D341Med (cell line): ENCODE measurements around the gene TDRD10.
A peak's percentile ranks its signal among the peaks of the same experiment; 100 is the strongest.
"Not testable (repeated sequence)": the region's sequence is repeated elsewhere in the genome, so short reads cannot be mapped to it uniquely, and the experiment has no call there.

Experiments
- DNase-seq: peaks from one replicate; pipeline ENCODE4 v3.0.0; 2012; ENCODE audit warnings: low spot score

The TDRD10 gene

DNA sequence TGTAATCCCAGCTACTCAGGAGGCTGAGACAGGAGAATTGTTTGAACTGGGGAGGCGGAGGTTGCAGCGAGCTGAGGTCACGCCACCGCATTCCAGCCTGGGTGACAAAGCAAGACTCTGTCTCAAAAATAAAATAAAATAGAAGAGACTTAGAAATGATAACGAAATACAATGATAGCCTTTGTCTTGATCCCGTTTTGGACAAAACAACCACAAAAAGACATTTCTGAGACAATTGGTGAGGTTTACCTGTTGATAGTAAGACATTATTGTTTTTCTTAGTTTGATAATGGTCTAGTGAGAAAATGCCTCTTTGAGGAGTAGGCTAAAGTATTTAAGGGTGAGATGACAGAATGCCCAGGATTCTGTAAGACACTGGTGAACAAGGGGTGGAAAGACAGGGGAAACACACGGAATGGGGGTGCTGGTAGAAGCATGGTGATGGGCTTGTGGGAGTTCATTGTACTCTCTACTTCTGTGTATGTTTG, 12.1 kb downstream of the TDRD10 start:
- no peak for DNase-seq

DNA sequence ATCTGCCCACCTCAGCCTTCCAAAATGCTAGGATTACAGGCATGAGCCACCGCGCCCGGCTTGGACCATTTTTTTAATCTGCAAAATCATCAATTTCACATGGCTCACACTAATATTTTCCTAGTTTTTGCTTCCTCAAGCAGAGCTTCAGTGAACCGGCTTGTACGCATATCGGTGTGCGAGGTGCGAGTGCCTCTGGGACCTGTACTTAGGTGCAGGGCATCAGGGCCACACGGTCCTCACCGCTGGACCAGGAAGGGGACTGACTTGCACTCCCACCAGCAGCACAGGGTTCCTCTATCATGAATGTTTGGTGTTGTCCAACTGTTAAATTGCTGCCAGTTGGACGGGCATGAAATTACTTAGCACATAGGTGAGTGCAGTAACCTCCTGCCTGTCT, 15.6 kb downstream of the TDRD10 start:
- no peak for DNase-seq

DNA sequence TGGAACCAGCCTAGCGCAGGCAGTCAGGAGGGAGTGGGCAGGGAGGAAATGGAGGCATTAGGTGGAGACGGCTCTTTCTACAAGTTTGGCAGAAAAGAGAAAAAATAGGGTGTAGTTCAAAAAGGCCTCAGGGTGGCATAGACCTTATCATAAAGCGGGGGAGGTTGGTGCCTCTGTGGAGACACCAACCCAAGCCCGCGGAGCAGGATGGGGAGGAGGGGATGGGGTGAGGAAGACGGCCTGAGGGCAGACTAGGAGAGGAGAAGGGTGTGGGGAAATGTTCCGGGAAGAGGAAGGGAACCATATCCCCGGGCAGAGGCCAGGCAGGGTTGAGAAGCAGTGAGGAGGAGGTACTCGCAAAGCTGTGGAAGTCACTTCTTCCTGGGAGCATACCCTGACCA, 17.6 kb downstream of the TDRD10 start:
- no peak for DNase-seq

DNA sequence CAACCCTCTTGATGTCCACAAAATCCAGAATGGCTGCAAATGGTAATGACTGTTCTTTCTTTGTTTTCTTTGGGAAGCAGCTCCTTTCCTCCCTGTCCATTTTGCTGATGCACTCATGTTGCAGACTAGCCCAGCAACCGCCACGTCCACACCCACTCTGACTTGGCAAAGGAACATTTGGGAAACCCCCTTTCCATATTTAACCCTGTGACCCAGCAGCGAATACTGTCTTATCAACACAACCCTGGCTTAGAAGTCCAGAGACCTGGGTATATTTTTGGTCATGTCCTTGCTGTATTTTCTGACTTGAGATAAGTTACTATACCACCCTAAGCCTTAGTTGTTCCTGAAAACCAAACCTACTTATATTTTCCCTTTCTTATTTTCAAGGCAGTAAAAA, 18.3 kb downstream of the TDRD10 start:
- no peak for DNase-seq

DNA sequence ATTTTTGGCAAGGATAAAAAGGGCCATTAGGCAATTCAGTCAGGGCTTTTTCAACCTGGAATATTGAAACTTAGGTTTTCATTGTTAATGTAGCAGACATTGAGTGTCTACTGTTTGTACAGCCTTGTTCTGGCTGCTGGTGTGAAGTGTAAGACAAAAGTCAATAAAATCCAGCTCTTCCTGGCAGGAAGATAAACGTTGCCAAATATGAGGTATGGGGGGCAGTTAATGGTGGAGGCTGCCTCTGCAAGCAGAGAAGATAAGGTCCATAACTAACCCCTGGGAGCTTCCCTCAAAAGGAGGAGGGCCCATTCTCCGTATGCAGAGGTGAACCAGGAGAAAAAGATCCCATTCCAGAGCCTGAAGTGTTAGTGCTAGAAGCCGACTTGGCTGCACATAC, 19.7 kb downstream of the TDRD10 start:
- no peak for DNase-seq

DNA sequence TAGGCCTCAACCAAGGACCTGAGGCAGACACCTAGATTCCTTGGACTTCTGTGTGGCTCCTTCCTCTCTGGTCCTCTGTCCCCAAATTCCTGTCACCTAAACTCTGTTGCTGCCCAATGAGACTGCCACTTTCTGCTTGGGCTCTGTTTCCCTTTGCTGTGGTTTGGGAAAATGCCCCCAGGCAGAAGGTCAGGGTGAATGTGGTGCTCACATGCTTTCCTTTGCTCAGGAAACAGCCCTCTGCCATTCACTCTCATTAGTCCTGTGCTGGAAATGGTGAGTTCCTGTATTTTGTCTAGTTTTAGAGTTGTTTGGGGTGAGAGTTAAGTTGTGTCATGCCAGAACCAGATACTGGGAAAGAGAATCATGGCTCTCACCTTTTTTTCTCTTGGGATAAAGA, 22.9 kb downstream of the TDRD10 start:
- DNase-seq: no peak

DNA sequence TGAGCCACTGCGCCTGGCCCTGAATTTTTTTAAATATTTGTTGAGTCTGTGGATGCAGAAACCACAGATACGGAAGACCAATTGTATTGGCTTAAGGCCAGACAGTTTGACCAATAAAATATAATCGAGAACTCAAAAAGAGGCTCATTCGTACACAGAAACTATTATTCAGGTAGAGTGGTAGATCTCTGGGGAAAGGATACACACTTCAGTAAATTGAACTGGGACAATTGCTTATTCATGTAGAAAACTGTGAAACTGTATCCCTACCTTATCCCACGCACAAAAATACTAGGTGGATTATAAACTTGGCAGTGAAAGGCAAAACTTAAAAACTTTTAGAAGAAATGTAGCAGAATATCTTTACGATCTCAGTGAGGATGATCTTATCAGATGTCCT, 25.2 kb downstream of the TDRD10 start:
- no peak for DNase-seq

DNA sequence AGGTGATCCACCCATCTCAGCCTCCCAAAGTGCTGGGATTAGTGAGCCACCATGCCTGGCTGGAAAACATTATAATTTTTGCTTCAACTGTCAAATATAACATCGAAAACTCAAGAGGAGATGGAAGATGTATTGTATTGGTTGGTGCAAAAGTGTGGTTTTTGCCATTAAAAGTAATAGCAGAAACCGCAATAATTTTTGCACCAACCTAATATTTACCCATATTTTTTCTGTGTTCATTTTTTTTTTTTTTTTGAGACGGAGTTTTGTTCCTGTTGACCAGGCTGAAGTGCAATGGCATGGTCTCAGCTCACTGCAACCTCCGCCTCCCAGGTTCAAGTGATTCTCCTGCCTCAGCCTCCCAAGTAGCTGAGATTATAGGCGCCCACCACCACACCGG, 27.3 kb downstream of the TDRD10 start:
- DNase-seq: no peak

DNA sequence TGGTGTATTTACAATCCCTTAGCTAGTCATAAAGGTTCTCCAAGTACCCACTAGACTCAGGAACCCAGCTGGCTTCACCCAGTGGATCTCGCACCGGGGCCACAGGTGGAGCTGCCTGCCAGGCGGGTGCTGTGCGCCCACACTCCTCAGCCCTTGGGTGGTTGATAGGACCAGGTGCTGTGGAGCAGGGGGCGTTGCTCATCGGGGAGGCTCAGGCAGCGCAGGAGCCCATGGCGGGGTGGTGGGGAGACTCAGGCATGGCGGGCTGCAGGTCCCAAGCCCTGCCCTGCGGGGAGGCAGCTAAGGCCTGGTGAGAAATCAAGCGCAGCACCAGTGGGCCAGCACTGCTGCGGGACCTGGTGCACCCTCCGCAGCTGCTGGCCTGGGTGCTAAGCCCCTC, 29.9 kb downstream of the TDRD10 start:
- not testable (repeated sequence) for DNase-seq

DNA sequence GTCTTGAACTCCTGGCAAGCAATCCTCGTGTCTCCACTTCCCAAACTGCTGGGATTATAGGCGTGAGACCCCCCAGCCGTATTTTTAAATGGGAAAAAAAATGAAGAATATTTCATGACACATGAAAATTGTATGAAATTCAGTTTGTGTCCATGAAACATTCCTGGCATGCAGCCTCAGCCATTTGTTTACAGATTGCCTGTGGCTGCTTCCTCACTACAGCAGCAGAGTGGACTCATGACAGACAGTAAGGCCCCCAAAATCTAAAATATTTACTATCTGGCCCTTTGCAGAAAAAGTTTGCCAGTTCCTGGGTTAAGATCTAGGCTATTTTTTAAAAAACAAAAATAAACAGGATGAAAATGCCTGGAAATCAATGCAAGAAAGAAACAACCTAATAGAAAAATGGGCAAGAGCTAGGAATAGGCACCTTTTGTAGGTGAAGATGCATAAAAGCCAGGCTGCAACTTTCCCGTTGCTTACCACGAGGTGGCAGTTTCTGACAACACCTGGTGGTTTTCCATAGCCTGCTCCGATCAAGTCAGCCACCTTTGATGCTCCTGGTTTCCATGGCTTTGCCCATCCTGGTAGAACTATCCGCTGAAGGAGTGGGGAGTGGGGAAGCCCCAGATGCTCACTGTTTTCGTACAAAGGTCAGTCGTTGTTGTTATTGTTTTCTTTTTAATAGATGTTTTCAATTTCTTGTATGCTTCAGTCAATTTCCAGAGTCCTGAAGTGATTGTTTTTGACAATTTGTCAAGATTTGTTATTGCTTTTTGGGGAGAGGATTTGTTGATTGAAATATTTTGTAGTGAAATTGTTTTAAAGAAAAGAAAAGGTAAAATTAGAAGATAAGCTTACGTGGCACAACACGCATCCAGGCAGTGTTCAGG, 32.2 kb downstream of the TDRD10 start:
- DNase-seq: peak; percentile 84

DNA sequence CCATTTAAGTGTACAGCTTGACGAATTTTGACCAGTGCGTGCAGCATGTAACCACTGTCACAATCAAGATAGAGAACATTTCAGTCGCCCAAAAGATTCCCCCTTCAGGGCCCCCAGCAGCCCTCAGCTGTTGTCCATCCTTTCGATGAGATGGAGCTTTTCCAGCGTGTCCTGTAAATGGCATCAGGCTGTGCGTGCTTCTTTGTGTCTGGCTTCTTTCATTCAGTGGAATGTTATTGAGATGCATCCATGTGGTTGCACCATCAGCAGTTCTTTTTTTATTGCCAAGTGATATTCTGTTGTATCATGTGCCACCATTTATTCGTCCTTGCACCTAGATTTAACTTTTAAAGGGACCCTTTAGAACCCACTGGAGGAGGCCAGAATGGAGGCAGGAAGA, 34.6 kb downstream of the TDRD10 start:
- no peak for DNase-seq

DNA sequence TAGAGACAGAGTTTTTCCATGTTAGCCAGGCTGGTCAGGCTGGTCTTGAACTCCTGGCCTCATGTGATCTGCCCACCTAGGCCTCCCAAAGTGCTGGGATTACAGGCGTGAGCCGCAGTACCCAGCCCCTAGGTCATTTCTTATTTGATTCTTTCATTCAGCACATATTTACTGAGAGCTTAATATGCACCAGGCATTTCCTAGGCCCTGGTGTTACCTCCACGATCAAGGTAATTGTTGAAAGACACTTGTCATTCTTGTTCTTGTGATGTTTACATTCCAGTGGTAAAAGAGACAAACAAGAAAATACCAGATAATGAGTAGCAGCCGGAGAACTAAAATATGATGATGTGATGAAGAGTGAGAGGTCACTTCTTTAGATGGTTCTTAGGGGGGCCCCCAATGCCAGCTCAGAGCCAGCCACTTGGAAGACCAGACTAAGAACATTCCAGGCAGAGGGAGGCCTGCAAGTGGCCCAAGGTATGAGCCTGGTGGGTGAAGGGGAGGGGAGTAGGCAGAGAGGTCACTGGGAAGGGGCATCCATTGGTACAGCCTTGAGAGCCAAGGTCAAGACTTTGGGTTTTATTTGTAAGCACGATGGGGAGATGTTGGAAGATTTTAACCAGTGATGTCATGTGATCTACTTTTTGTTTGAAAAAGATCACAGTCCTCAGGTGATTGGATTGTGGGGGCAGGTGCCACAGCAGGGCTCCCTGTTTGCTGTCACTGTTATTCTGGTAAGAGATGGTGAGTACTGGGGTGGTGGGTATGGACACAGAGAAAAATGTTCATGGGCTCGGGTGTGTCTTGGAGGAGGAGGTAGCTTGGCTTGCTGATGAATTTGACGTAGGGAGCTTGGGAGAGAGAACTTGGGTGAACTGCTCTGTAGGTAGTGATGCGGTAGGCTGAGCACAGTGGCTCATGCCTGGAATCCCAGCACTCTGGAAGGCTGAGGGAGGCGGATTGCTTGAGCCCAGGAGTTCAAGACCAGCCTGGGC, 37.8 kb downstream of the TDRD10 start:
- DNase-seq: no peak

DNA sequence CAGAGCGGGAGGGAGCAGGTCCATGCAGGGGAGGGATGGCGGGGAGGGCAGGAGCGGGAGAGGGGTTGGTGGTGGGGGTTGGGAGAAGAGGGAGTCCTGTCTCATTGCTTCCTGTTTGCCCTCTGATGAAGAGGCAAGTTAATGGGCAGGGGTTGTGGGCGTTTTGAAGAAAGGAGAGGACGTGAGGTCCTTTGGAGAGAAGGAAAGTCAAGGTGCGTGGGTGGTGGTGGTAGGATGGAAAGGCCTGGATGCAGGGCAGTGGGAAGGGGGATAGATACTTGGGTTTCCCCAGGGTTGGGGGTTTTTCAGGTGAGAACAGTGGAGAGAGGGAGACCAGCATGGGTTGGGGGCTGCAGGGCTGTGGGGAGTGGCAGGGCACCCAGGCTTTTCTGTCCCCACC, 39.2 kb downstream of the TDRD10 start:
- no peak for DNase-seq

DNA sequence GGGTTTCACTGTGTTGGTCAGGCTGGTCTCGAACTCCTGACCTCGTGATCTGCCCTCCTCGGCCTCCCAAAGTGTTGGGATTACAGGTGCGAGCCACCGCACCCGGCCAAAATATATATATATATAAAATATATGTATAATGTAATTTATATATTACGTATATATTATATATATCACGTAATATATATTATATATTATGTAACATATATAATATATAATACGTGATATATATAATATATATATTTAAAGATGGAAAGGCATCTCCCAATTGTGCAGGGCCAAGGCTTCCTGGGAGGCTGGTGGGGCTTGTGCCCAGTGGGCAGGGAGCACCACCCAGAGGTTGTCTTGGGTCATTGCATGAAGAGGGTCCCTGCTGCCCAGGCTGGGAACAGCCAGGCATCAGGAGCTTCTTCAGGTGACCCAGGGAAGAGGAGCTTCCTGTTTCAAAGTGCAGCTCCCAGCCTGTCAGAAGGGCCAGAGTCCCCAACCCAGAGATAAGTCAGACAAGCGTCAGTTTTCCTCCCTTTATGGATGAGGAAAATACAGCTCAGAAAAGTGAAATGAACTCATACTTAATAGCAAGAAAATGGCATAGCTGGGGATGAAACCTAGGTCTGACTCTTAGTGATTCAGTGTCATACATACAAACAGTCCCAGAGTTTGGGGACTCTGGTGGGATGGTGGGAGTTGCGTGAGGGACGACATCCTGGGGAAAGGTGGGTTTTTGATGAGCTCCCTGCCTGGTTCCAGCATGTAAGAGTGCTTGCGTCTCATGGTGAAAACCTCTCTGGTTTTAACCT, 44.4 kb downstream of the TDRD10 start:
- DNase-seq: peak; percentile 92

DNA sequence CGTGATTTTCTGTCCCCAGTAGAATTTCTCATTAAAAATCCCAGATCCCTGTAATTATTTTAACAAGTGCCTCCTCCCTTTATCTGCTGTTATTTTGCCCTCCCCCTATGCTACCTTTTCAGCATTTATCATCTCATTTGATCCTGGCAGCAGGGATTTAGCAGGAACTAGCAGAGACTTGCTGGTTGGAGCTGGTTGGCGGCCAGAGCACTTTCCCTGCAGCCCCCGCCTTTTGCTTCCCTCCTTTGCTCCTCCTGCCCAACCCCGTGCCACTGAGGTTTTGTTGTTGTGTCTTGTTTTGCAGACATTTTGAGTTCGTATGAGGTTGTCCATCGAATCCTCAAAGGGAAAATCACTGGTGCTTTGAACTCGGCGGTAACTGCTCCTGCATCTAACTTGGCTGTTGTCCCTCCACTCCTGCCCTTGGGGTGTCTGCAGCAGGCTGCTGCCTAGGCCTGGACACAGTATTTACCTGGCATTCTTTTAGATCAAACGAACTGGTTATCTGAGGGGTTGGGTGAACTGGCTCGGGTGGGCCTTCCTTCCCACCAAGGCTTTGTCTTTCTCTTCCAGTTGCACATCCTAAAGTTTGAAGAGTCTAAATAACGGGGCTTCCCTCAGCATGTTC, 45.2 kb downstream of the TDRD10 start:
- no peak for DNase-seq

DNA sequence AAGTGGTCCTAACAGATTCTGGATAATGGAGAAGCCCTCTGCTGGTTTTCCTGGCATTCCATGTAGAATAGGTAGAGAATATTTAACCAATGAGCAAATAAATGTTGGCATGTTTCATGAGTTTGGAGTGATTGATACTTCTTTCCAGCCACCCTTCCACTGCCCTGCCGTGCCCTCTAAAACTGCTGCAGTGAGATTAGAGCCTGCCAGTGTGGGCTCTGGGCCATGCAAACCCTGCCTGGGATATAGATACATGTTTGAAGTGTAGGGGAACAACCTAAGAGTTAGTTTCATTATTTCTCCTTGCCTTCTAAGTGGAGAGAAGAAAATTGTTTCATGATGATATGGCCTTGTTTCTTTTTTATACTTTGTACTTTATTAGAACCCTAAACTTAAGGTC, 46.0 kb downstream of the TDRD10 start:
- DNase-seq: no peak

DNA sequence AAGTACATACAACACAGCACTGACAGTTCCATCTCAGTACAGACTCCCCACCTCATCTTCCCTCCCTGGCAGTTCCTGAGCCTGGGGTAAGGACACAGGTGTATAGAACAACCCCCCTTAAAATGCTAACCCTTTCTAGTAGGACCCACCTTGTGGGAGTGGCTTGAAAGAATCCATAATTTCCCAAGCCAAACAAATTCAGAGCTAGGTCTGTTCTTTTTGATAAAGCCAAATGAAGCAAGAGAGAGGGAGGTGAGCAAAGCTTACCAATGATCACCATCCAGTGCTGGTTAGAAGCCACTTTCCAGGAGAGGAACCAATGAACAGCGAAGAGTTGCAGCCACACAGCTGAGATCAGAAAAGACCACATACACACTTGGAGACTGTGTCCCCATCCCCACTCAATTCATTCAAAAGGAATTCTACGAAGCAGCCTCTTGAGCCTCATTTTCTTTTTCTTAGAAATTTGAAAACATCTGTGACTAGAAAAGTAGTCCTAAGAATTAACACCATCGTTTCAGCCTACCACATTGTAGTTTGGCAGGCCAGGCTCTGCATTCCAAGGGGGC, 47.3 kb downstream of the TDRD10 start:
- DNase-seq: no peak

DNA sequence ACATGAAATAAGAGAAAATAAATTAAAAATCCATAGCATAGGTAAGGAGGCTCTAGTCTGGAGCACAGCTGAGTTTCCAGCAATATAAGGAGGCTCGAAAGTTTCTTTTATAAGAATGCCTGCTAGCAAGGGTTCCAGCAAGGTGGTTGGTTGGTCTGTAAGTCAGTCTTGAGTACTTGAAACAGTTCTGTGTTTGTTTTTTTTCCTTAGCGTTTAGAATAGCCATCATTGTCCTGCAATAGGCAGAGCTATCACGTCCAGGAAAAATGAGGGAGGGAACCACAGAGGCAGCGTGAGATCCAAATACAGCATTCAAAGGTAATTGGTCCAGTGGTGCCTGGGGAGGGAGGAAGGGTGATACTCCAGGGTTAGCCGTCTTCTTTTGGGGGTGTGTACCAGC, 48.1 kb downstream of the TDRD10 start:
- no peak for DNase-seq

DNA sequence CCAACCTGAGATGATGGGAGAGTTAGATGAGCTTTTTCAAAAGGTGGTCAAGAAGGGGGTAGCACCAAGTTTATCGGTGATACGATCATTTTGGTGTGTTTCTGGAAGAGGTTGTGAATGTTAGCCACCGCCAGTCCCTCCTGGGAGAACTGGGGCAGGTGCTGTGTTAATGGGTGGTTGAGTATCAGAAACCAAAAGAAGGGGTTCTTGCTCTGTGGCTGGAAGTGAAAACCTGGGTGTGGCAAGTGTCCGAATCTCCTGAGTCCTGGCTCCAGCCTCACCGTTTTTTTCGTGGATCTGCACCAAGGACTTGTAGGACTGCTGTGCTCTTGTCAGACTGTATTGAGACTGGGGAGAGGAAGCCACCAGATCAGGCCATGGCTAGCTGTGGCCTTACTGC, 48.6 kb downstream of the TDRD10 start:
- no peak for DNase-seq

DNA sequence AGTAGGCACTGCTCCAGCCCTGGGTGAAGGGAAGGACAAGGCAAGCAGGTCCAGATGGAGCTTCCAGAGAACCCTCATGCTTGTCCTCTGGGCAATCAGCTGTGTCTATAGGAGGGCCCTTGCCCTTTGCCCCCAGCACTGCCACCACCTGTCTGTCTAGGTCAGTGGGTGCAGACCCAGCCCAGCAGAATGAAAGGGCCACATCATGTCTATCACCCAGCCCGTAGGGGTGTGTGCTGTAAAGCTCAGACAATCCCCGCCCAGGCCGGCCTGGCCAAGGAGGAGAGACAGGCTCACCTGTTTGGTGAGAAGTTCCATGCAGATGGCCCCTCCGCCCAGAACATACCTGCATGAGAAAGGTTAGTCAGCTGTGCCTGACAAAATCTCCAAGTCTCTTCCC, 49.5 kb downstream of the TDRD10 start:
- DNase-seq: no peak

DNA sequence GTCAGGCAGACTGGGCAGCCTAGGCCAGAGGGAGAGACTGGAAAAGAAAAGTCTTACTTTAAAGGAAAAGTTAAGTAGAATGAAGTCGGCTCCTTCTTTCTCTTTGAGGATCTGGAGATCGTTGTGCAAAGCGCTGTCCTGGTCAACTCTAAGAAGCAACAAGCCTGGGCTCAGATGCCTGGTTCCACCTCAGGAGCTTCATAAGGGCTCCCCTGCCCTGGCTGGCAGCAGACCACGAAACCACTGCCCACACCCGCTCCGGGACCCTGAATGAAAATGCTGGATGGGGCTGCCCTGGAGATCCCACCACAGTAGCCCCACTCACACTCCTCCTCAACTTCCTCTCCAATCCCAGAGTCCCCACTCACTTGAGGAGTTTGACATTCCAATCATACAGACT, 50.0 kb downstream of the TDRD10 start:
- no peak for DNase-seq
